ENCODE results near the gene MYCN. TPM values are rescaled to one million over a fixed set of nuclear protein-coding genes. Genes with fewer than 3 reads are reported as not detected.
A peak's percentile ranks its signal among the peaks of the same experiment; 100 is the strongest.

MYCN gene
- total and polyA plus RNA-seq, 5 donors from 2014 or later = 0.08 to 2.2 (median 0.09) TPM; not detected in 2

DNA sequence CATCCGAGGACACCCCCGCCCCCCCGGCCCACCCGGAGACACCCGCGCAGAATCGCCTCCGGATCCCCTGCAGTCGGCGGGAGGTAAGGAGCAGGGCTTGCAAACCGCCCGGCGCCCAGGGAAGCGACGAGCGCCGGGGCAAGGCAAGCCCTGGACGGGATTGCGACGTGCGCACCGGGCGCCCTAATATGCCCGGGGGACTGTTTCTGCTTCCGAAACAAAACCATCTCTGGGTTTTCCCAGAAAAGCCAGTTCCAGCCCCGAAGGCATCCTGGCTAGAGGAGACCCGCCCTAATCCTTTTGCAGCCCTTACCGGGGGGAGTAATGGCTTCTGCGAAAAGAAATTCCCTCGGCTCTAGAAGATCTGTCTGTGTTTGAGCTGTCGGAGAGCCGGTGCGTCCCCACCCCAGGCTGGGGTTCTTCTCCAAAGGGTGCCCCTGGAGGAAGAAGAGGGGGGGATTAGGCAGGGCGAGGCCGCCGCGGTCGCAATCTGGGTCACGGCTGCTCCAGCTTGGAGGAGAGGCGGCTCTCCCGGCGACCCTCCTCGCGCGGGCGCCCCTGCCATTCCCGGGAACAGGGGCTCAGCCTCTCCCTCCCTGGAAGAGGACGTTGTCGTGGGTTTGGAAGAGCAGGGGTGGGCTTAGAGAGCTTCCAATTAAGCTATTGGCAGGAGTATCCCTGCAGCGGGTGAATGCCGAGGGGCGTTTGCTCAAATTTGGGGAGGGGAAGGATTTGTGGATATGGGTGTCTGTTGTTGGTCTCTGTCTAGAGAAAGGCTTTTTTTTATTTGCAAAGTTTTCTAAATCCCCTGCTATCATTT, 521 bp downstream of the MYCN start:
- Mint-ChIP-seq H3K27ac (peak overlapping the region in 1 of 3 donors; percentile 14), H3K4me1 (peaks cover 0 to 35% (median 11%) of the 10 kb centered on the region in 4 donors), H3K9me3 (peaks cover 0 to 2% (median 0%) of the 10 kb centered on the region in 7 donors), H3K4me3 (peak overlapping the region; percentile 82 to 90 (median 86)), H3K36me3 (peaks cover 4% of the 10 kb centered on the region), H3K27me3 (peaks cover 64% of the 10 kb centered on the region)
- H3K4me3 ChIP-seq (ENCODE audit: low read depth, low read length) = peak overlapping the region; percentile 26
- no peaks in the 10 kb centered on the region for H3K9me3 ChIP-seq (ENCODE audit: control insufficient read depth in 2 of 2, low read length in 2 of 2)
- peak in 1 of 3 donors; percentile 16 for DNase-seq
- H3K27ac ChIP-seq (ENCODE audit: insufficient read depth, low read length, poor library complexity, severe bottlenecking) = no peak overlapping the region
- ATAC-seq (ENCODE audit: low read depth in 2 of 2) = no peak
- H3K27me3 ChIP-seq (ENCODE audit: control insufficient read depth, insufficient read depth, low read length) = peaks cover 18% of the 10 kb centered on the region
- no peaks in the 10 kb centered on the region for H3K36me3 ChIP-seq (ENCODE audit: control insufficient read depth, insufficient read depth, low read length)
- H3K4me1 ChIP-seq (ENCODE audit: control insufficient read depth, insufficient read depth, low read length, poor library complexity, severe bottlenecking) = peaks cover 26% of the 10 kb centered on the region

DNA sequence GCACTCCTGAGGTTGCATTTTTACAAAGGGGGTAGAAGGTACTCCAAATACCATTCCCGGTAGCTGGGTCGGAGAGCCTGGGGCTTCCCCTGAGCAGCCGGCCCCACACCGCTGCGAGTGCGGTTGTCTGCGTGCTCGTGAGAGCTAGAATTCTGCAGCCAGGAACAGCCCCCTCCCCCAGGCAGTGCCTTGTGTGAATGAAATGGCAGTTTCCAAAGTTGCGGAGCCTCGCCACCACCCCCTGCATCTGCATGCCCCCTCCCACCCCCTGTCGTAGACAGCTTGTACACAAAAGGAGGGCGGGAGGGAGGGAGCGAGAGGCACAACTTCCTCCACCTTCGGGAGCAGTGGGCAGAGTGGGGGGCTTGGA, 1.1 kb downstream of the MYCN start:
- ATAC-seq (ENCODE audit: low read depth in 2 of 2) = no peak
- H3K9me3 Mint-ChIP-seq = peaks cover 0 to 2% (median 0%) of the 10 kb centered on the region in 7 donors

DNA sequence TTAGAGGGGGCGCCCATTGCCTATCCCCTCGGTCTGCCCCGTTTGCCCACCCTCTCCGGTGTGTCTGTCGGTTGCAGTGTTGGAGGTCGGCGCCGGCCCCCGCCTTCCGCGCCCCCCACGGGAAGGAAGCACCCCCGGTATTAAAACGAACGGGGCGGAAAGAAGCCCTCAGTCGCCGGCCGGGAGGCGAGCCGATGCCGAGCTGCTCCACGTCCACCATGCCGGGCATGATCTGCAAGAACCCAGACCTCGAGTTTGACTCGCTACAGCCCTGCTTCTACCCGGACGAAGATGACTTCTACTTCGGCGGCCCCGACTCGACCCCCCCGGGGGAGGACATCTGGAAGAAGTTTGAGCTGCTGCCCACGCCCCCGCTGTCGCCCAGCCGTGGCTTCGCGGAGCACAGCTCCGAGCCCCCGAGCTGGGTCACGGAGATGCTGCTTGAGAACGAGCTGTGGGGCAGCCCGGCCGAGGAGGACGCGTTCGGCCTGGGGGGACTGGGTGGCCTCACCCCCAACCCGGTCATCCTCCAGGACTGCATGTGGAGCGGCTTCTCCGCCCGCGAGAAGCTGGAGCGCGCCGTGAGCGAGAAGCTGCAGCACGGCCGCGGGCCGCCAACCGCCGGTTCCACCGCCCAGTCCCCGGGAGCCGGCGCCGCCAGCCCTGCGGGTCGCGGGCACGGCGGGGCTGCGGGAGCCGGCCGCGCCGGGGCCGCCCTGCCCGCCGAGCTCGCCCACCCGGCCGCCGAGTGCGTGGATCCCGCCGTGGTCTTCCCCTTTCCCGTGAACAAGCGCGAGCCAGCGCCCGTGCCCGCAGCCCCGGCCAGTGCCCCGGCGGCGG, 1.7 kb downstream of the MYCN start:
- Histone ChIP-seq H3K9me3 (ENCODE audit: control insufficient read depth in 2 of 2, low read length in 2 of 2) (no peaks in the 10 kb centered on the region), H3K27me3 (ENCODE audit: control insufficient read depth, insufficient read depth, low read length) (peaks cover 18% of the 10 kb centered on the region), H3K27ac (ENCODE audit: insufficient read depth, low read length, poor library complexity, severe bottlenecking) (no peak overlapping the region), H3K4me1 (ENCODE audit: control insufficient read depth, insufficient read depth, low read length, poor library complexity, severe bottlenecking) (peaks cover 26% of the 10 kb centered on the region), H3K36me3 (ENCODE audit: control insufficient read depth, insufficient read depth, low read length) (no peaks in the 10 kb centered on the region), H3K4me3 (ENCODE audit: low read depth, low read length) (no peak overlapping the region)
- H3K27me3 Mint-ChIP-seq = peaks cover 64% of the 10 kb centered on the region
- no peak overlapping the region for H3K27ac Mint-ChIP-seq
- H3K4me3 Mint-ChIP-seq = peak overlapping the region; percentile 56 to 88 (median 75)
- DNase-seq (peak in 2 of 3 donors; percentile 17 to 21), ATAC-seq (ENCODE audit: low read depth in 2 of 2) (peak; percentile 5 to 7)
- H3K9me3 Mint-ChIP-seq = peaks cover 0 to 2% (median 0%) of the 10 kb centered on the region in 7 donors
- H3K36me3 Mint-ChIP-seq = peaks cover 4% of the 10 kb centered on the region
- peaks cover 0 to 35% (median 11%) of the 10 kb centered on the region in 4 donors for H3K4me1 Mint-ChIP-seq

More for the DNA sequence above, 1.1 kb downstream of the MYCN start:
- Histone ChIP-seq H3K27ac (ENCODE audit: insufficient read depth, low read length, poor library complexity, severe bottlenecking) (no peak overlapping the region), H3K4me1 (ENCODE audit: control insufficient read depth, insufficient read depth, low read length, poor library complexity, severe bottlenecking) (peaks cover 26% of the 10 kb centered on the region), H3K36me3 (ENCODE audit: control insufficient read depth, insufficient read depth, low read length) (no peaks in the 10 kb centered on the region), H3K4me3 (ENCODE audit: low read depth, low read length) (peak overlapping the region; percentile 26), H3K27me3 (ENCODE audit: control insufficient read depth, insufficient read depth, low read length) (peaks cover 18% of the 10 kb centered on the region), H3K9me3 (ENCODE audit: control insufficient read depth in 2 of 2, low read length in 2 of 2) (no peaks in the 10 kb centered on the region)
- peak overlapping the region in 1 of 3 donors; percentile 14 for H3K27ac Mint-ChIP-seq
- peaks cover 64% of the 10 kb centered on the region for H3K27me3 Mint-ChIP-seq
- H3K36me3 Mint-ChIP-seq = peaks cover 4% of the 10 kb centered on the region
- DNase-seq = no peak
- peaks cover 0 to 35% (median 11%) of the 10 kb centered on the region in 4 donors for H3K4me1 Mint-ChIP-seq
- peak overlapping the region; percentile 82 to 88 (median 84) for H3K4me3 Mint-ChIP-seq

DNA sequence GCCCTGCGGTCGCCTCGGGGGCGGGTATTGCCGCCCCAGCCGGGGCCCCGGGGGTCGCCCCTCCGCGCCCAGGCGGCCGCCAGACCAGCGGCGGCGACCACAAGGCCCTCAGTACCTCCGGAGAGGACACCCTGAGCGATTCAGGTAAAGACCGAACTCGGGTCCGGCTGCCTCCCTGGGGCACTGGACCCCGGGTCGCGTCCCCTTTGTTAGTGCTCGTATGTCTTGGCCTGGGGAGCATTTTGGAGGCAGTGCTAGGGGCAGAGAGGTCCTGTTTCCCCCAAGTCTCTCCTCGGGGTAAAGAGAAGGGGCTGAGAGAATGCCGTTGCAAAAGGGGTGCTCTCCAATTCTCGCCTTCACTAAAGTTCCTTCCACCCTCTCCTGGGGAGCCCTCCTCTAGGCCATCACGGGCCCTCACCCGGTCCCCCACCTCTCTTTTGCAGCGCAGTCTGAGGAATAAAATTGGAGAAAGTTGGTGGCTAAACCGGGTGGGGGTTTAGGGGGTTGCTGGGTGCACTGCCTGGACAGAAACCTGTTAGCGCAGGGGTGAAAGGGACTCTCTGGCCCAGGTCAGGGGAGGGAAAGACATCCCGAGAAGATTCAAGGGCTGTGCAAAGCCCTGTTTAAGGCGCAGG, 2.5 kb downstream of the MYCN start:
- Mint-ChIP-seq H3K4me3 (peak overlapping the region; percentile 80 to 91 (median 85)), H3K4me1 (peaks cover 0 to 35% (median 11%) of the 10 kb centered on the region in 4 donors), H3K36me3 (peaks cover 4% of the 10 kb centered on the region), H3K27me3 (peaks cover 60% of the 10 kb centered on the region), H3K9me3 (peaks cover 0 to 2% (median 0%) of the 10 kb centered on the region in 7 donors), H3K27ac (peak overlapping the region in 2 of 3 donors; percentile 71 to 75)
- peaks cover 26% of the 10 kb centered on the region for H3K4me1 ChIP-seq (ENCODE audit: control insufficient read depth, insufficient read depth, low read length, poor library complexity, severe bottlenecking)
- ATAC-seq (ENCODE audit: low read depth in 2 of 2) = no peak
- H3K36me3 ChIP-seq (ENCODE audit: control insufficient read depth, insufficient read depth, low read length) = no peaks in the 10 kb centered on the region
- H3K27me3 ChIP-seq (ENCODE audit: control insufficient read depth, insufficient read depth, low read length) = peaks cover 13% of the 10 kb centered on the region
- H3K4me3 ChIP-seq (ENCODE audit: low read depth, low read length) = no peak overlapping the region
- H3K27ac ChIP-seq (ENCODE audit: insufficient read depth, low read length, poor library complexity, severe bottlenecking) = no peak overlapping the region
- H3K9me3 ChIP-seq (ENCODE audit: control insufficient read depth in 2 of 2, low read length in 2 of 2) = no peaks in the 10 kb centered on the region
- DNase-seq = no peak

DNA sequence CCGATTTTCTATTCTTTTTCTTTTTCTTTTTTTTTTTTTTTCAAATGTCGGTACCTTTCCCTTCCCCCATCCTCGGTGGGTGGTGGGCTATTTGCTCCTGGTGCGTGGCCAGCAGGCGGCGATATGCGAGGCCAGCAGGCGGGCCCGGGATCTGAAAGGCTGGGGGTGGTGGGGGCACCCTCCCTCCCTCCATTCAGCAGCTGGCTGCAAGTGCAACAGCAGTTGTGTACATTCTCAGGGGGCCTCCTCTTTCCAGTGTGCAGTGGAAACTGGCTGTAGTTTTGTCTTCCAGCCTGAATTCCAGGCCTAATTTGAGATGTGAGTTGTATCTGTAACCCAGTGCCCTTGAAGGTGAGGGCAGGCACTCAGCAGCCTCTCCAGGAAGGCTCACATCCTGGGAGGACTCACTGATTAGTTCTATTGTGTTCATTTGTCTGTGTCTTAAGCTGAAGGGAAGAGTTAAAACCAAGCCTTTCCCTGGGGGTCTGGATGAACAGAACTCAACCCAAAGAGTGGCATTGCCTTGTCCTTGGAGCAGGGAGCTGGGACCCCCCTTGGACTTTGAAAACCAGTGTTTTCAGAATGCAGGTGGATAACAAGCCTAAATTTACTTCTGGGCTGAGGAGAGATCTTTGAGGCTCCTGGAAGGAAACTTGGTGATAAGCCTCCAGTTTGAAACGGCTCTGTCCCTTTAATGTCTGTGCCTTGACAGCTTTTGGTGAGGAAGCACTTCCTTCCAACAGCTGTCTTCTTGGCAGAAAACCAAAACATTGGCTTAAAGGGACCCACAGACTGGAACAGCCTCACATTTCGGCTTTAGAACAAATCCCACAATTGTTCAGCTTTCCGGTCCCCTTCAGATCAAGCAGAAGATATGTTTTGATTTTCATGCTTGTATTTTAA, 3.3 kb downstream of the MYCN start:
- Mint-ChIP-seq H3K36me3 (peaks cover 4% of the 10 kb centered on the region), H3K4me1 (peaks cover 0 to 32% (median 11%) of the 10 kb centered on the region in 4 donors), H3K27me3 (peaks cover 52% of the 10 kb centered on the region), H3K4me3 (peak overlapping the region; percentile 80 to 91 (median 85)), H3K27ac (peak overlapping the region in 2 of 3 donors; percentile 58 to 82), H3K9me3 (no peaks in the 10 kb centered on the region)
- DNase-seq (peak in 1 of 3 donors; percentile 45), ATAC-seq (ENCODE audit: low read depth in 2 of 2) (no peak)
- peak overlapping the region; percentile 37 for H3K4me3 ChIP-seq (ENCODE audit: low read depth, low read length)
- H3K36me3 ChIP-seq (ENCODE audit: control insufficient read depth, insufficient read depth, low read length) = no peaks in the 10 kb centered on the region
- H3K27ac ChIP-seq (ENCODE audit: insufficient read depth, low read length, poor library complexity, severe bottlenecking) = no peak overlapping the region
- H3K4me1 ChIP-seq (ENCODE audit: control insufficient read depth, insufficient read depth, low read length, poor library complexity, severe bottlenecking) = peaks cover 26% of the 10 kb centered on the region
- H3K9me3 ChIP-seq (ENCODE audit: control insufficient read depth in 2 of 2, low read length in 2 of 2) = no peaks in the 10 kb centered on the region
- peaks cover 13% of the 10 kb centered on the region for H3K27me3 ChIP-seq (ENCODE audit: control insufficient read depth, insufficient read depth, low read length)

DNA sequence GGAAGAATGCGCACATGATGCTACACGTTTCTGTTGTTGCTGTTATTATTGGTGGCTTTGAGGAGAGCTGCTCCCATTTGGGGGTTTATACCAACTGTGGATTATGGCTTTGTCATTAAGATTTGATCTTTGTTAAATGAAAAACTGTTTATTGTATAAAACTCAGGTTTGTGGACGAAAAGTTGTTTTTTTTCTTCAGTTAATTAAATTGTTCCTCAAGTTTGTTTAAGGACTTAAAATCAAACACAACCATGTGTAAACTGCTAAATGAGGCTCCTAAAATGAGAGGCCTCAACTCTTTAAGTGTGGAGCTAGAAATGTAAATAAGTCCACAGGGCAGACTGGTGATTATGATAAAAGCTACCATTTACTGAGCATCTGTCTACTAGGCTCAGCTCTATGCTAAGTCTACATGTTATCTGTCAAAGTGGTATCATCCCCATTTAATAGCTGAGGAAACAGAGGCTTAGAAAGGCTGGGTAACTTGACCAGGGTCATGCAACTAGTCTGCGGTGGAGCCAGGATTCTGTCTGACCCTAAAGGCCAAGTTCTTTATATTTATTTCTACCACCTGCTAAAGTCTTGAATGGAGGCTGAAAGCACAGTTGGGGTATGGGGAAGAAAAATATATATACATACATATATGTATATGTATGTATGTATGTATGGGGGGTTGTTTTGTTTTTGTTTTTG, 4.1 kb downstream of the MYCN start:
- no peaks in the 10 kb centered on the region for H3K36me3 ChIP-seq (ENCODE audit: control insufficient read depth, insufficient read depth, low read length)
- Mint-ChIP-seq H3K4me3 (peak overlapping the region in 2 of 4 donors; percentile 83 to 87), H3K27me3 (peaks cover 45% of the 10 kb centered on the region), H3K4me1 (peaks cover 0 to 26% (median 11%) of the 10 kb centered on the region in 4 donors), H3K9me3 (no peaks in the 10 kb centered on the region), H3K27ac (peak overlapping the region in 2 of 3 donors; percentile 58 to 82), H3K36me3 (peaks cover 4% of the 10 kb centered on the region)
- peaks cover 24% of the 10 kb centered on the region for H3K4me1 ChIP-seq (ENCODE audit: control insufficient read depth, insufficient read depth, low read length, poor library complexity, severe bottlenecking)
- no peaks in the 10 kb centered on the region for H3K9me3 ChIP-seq (ENCODE audit: control insufficient read depth in 2 of 2, low read length in 2 of 2)
- no peak for ATAC-seq (ENCODE audit: low read depth in 2 of 2)
- peaks cover 9% of the 10 kb centered on the region for H3K27me3 ChIP-seq (ENCODE audit: control insufficient read depth, insufficient read depth, low read length)
- no peak overlapping the region for H3K4me3 ChIP-seq (ENCODE audit: low read depth, low read length)
- no peak overlapping the region for H3K27ac ChIP-seq (ENCODE audit: insufficient read depth, low read length, poor library complexity, severe bottlenecking)
- no peak for DNase-seq
